HG03159 (cell line): ENCODE measurements around the gene XAGE1B.
"Not testable (repeated sequence)": the region's sequence is repeated elsewhere in the genome, so short reads cannot be mapped to it uniquely, and the experiment has no call there.

Source experiments
- ATAC-seq: cut with Tn5 transposase; IDR thresholded peaks from one replicate; pipeline ENCODE4 v1.9.1; 2021; ENCODE audit warnings: mild to moderate bottlenecking, moderate library complexity; ENCODE audit not compliant: unreplicated experiment

XAGE1B gene, protein sequence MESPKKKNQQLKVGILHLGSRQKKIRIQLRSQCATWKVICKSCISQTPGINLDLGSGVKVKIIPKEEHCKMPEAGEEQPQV

DNA sequence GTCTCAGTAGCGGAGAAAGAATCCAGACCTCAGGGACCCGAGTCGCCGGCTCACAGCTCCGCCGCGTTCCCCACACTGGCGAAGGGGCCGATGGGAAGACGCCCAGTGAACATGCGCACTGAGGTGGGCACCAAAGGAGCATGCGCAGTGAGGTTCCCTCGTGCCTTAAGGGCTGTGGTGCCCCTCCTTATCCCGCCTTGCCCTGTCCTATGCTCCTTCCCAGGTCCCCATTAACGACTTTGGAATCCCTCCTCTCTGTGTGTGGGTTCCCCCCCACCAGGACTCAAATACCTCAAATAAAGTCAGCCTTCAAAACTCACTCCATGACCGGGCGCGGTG, at the start of gene XAGE1B:
Gene XAGE1B, minus strand, starts transcription at position 77 of the 339 bp plus-strand sequence. CDS start 1,536 bp downstream, outside the sequence.
- ATAC-seq = not testable (repeated sequence)

DNA sequence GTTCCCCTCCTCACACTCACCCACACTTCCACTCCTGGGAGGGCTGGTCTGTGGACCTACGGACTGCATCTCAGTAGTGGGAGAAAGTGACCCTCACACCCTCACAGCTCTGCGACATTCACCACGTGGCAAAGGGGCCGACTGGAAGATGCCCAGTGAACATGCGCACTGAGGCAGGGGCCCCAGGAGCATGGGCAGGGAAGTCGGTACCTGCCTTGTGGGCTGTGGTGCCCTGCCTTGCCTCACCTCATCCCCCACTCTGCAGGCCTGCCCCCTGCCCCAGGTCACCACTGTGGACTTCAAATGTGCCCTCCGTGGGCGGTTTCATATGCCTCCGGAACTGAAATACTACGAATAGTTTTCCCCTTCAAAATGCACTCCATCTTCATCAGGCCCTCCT, 46.2 kb upstream of the XAGE1B start:
- no peak for ATAC-seq

DNA sequence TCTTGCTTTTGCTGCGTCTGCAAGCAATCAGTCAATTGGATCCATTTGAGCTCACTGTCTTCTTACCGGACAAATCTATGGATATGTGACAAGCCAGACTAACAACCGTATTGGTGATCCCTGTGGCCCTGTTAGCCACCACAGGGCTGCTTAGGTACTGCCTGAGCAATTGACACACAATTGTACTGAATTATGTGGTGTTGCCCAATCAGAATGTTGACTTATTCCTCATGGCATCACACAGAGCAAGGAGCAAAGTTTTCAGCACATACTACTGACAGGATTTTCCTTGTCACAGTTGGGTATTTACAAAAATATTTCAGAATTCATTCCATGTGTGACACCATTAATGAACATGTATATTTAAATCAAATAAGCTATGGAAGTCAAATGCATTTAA, 41.3 kb upstream of the XAGE1B start:
- no peak for ATAC-seq

DNA sequence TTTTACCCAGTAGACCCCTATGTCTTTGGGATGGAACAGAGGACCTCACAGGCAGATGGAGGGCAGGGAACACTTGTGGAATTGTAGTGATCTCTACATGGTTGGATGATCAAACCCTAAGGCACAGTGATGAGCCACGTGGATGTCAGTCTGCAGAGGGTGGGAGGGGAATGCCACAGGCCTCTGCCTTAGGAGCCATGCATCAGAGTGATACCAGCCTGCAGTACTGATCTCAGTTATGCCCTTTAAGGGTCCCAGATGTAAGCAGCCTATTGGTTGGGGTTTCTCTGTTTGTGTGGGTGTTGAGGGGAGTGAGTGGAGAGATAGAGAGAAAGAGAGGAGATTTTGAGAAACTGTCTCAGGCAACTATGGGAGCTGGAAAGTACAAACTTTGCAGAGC, 39.9 kb upstream of the XAGE1B start:
- ATAC-seq = no peak

DNA sequence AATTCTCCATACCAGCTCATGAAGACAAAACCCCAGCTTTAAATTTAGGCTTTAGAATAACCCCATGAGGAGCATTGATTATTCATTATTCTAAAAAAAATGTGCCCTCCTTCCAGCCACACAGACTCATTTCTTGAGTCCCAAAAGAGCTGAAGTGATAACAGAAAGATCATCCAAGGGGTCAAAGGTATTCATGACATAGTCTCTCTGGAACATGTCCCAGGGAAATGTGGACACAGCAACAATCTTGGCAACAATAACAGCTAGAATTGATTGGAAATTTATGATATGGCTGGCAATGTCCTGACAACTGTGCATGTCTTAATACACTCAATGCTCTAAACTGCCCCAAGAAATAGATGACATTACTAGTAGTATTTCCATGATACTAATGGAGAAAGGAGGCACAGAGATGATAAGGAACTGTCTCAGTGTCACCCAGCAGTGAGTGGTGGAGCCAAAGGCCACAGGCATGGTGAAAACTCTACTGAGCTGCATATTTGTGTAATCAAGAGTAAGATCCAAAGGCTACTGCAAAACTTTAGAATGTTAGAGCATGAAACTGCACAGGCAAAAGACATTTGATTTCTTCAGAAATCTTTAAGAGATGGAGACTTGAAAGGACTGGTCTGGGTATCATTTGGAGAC, 37.3 kb upstream of the XAGE1B start:
- no peak for ATAC-seq

DNA sequence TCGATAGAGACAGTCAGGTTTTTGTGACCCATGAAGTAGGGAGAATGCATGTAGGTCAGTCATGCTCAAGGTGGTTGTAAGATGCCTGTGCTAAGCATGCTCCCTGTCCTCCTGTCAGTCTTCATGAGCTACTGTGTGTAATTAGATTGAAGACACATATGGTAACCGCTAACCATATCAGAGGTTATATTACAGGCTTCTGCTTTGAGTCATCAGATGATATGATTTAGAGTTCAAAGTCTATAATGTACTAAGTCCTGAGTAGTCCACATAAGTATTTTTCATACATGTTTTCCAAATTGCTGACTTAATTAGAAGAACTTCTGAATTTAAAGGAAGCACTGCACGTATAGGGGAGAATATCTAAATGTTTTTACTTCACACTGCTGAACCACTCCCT, 31.9 kb upstream of the XAGE1B start:
- not testable (repeated sequence) for ATAC-seq

DNA sequence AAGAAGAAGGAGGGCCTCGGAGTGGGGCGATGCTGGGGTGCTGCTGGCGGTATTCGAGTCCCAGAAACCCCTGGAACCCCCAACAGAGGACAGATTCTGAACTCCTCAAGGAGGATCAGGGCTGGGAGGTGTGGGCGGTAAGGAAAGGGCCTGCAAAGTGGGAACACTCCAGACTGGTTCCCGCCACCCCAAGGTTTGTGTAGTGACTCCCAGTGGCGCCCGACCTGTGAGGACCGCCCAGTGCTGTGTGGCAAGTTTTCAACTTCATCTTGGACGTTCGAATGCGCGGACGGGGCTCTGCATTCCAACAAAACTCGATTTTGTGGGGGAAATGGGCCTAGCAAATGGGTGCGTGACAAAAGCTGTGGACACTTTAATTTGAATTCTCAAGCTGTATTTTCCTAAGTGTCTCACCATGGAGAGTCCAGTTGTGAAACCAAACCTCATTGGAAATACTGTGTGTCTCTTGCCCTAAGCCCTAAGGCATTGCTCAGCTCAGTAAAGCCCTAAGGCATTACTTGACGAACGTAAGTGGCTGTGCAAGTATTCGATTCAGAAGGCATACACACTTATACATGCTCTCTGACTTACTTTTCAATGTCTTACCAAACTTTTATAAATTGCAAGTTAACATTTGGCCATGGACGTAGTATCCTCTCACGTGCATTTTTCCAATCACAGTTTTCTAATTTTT, 27.4 kb upstream of the XAGE1B start:
- ATAC-seq = no peak

DNA sequence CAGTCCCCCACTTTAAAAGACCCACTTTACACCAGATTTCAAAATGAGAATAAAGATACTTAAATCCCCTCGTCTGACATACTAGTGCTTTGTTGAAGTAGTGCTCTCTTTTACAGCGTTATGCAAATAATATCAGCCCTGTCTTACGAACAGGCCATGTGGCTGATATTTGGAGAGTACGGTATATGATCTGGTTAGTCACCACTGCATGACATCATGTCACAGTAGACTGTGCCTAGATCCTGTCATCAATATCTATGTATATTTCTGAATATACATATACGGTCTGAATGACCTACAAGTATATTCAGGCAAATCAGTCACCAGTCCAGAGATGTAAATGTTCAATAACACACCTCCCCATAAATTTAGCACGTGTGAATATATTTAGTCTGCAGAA, 25.4 kb upstream of the XAGE1B start:
- no peak for ATAC-seq

DNA sequence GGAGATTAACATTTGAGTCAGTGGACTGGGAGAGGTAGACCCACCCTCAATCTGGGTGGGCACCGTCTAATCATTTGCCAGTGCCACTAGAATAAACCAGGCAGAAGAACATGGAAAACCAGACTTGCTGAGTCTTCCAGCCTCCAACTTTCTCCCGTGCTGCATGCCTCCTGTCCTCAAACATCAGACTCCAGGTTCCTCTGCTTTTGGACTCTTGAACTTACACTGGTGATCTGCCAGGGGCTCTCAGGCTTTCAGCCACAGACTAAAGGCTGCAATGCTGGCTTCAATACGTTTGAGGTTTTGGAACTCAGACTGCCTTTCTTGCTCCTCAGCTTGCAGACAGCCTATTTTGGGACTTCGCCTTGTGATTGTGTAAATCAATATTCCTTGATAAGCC, 24.2 kb upstream of the XAGE1B start:
- not testable (repeated sequence) for ATAC-seq

DNA sequence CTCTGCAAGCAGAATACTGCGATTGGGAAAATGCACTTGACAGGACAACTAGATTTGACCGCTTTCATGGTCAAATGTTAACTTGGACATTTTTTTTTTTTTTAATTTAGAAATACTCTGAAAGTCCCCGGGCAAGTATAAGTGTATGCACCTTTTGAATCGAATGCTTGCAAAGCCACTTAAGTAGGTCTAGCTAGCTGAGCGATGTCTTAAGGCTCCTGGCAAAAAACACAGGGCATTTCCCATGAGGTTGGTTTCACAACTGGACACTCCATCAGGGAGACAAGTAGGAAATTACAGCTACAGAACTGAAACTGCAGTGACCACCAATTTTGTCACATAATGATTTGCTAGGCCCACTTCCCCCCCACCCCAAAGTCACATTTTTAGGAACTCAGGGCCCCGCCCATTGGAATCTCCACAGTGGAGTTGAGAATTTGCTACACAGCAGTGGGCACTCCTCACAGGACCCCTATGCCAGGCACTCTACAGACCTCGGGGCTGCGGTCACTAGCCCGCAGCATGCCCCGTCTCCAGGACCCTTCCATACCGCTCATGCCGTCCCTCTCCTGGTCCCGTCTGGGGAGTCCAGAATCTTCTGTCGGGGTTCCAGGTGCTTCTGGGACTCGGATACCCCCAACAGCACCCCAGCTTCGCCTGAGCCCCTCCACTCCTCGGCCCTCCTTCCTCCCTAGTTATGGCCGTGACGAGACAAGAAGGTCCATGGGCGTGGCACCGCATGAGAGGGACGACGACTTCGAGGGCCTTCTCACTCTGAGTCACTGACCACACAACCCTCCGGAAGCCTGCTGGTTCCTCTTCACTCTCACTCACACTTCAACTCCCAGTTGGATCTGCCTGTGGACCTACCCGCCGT, 515 bp downstream of the XAGE1B start:
- ATAC-seq = not testable (repeated sequence)

DNA sequence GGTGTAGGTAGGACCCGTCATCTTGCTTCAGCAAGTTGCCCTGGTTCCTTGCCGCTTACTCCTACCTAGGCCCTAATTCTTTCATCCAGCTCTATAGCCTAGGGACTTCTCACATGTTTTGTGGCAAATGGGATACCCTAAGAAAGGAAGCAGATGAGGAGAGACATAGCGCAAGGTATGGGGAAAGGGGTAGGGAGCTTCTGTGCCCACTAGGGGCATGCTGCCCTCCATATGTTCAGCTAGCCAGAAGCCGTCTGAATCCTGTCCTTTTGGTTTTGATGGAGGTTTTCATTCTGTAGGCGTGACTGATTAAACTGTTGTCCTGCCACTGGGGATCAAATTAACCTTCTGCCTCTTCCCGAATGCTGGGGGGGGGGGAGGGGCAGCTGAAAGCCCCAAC, 5.7 kb downstream of the XAGE1B start:
- ATAC-seq = not testable (repeated sequence)

DNA sequence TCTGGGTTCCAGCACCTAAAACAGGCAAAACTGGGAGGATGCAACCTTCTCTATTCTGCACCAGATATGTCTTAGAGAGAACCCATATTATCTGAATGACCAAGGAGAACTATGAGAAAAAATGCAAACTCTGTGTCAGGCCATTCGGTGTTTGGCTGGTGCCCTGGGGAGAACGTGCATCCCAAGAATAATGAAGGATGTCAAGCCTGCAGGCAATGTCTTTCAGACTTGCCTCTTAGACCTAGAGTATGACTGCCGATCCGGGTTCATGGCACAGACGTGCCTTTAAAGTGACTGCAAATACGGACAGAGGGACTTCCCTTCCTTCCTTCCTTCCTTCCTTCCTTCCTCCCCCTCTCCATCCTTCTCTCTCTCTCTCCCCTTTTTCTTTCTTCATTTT, 6.9 kb downstream of the XAGE1B start:
- ATAC-seq = no peak

DNA sequence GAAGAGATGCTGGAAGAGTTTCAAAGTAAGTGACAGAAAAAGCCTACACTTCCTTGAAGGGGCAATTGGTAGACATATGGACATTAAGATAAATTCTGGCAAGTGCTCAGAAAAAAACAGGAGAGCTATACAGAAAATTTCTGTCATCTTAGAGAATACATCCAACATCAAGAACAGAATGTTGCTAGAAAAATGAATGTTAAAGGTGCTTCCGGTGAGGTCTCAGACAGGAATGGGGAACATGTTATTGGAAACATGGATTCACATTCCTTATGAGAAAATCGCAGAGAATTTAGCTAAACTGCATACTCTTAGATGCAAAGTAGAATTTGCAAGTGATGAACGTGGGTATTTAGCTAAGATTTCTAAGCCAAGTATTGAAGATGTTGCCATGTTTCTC, 9.5 kb downstream of the XAGE1B start:
- ATAC-seq = no peak

DNA sequence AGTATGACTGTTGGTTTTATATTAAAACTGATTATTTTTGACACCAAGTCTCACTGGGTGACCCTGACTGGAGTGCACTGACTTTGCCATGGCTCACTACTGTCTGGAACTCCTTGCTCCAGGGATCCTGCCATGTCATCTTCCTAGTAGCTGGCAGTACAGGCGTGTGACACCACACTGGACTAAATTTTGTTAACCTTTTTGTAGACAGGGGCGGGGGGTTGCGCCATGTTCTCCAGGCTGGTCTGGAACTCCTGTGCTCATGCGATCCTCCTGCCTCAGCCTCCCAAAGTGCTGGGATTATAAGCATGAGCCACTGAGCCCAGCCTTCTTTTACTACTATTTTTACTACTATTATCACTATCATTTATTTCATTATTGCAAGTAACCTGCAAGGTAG, 12.3 kb downstream of the XAGE1B start:
- ATAC-seq = no peak

DNA sequence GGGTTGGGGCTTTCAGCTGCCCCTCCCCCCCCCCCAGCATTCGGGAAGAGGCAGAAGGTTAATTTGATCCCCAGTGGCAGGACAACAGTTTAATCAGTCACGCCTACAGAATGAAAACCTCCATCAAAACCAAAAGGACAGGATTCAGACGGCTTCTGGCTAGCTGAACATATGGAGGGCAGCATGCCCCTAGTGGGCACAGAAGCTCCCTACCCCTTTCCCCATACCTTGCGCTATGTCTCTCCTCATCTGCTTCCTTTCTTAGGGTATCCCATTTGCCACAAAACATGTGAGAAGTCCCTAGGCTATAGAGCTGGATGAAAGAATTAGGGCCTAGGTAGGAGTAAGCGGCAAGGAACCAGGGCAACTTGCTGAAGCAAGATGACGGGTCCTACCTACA, 15.5 kb downstream of the XAGE1B start:
- ATAC-seq = not testable (repeated sequence)

DNA sequence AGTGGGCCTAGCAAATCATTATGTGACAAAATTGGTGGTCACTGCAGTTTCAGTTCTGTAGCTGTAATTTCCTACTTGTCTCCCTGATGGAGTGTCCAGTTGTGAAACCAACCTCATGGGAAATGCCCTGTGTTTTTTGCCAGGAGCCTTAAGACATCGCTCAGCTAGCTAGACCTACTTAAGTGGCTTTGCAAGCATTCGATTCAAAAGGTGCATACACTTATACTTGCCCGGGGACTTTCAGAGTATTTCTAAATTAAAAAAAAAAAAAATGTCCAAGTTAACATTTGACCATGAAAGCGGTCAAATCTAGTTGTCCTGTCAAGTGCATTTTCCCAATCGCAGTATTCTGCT, 20.5 kb downstream of the XAGE1B start:
- ATAC-seq = not testable (repeated sequence)

DNA sequence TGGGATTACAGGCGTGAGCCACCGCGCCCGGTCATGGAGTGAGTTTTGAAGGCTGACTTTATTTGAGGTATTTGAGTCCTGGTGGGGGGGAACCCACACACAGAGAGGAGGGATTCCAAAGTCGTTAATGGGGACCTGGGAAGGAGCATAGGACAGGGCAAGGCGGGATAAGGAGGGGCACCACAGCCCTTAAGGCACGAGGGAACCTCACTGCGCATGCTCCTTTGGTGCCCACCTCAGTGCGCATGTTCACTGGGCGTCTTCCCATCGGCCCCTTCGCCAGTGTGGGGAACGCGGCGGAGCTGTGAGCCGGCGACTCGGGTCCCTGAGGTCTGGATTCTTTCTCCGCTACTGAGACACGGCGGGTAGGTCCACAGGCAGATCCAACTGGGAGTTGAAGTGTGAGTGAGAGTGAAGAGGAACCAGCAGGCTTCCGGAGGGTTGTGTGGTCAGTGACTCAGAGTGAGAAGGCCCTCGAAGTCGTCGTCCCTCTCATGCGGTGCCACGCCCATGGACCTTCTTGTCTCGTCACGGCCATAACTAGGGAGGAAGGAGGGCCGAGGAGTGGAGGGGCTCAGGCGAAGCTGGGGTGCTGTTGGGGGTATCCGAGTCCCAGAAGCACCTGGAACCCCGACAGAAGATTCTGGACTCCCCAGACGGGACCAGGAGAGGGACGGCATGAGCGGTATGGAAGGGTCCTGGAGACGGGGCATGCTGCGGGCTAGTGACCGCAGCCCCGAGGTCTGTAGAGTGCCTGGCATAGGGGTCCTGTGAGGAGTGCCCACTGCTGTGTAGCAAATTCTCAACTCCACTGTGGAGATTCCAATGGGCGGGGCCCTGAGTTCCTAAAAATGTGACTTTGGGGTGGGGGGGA, 21.1 kb downstream of the XAGE1B start, which contains the start of gene XAGE1A:
Gene XAGE1A, plus strand, starts transcription at position 264 of the 874 bp plus-strand sequence. CDS start 1,554 bp downstream, outside the sequence.
- not testable (repeated sequence) for ATAC-seq

DNA sequence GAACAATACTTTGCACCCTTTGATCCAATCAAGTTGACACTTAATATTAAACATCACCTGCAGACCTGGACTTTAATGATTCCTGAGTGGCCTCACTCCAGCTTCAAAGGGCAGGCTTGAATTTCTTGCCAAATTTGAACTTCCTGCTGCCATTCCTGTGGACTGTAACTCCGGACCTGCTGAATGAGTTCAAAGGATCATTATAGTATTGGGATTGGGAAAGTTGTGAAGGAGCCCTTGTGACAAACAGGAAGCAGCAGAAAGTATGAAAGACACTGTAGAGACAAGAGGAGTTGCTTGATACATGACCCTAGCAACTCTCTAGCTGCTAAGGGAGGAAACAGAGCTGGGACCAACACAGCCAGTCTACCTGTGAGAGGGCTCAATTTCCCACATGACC, 45.6 kb downstream of the XAGE1B start:
- not testable (repeated sequence) for ATAC-seq
